Neural cell (in vitro differentiated cells): ENCODE measurements around the gene GPRIN3.

Experiments
- CTCF ChIP-seq: fragments of 450-650 bp; IDR thresholded peaks from 2 replicates; pipeline ENCODE4 v1.5.1; 2014; ENCODE audit warnings: antibody characterized with exemption, mild to moderate bottlenecking, moderate library complexity; ENCODE audit not compliant: poor library complexity, severe bottlenecking
- REST ChIP-seq: IDR thresholded peaks from 2 replicates; pipeline ENCODE4 v1.6.1; 2012; ENCODE audit warnings: borderline replicate concordance
- SMC3 ChIP-seq: fragments of 450-650 bp; conservative IDR thresholded peaks from 2 replicates; pipeline ENCODE4 v1.6.1; 2014; ENCODE audit warnings: antibody characterized with exemption, mild to moderate bottlenecking, moderate library complexity; ENCODE audit not compliant: poor library complexity

GRCh38 chr4:89293299-89293698, 14.3 kb downstream of the GPRIN3 start:
- TF ChIP-seq CTCF, result no peak
- TF ChIP-seq REST, result no peak
- no peak for TF ChIP-seq SMC3
